ENCODE measurements around the gene CLPTM1. TPM values are rescaled to one million over a fixed set of nuclear protein-coding genes. Genes with fewer than 3 reads are reported as not detected.
A peak's percentile ranks its signal among the peaks of the same experiment; 100 is the strongest.
"Not testable (repeated sequence)": the region's sequence is repeated elsewhere in the genome, so short reads cannot be mapped to it uniquely, and the experiment has no call there.

CLPTM1 gene
- total and polyA plus RNA-seq, 2 experiments from 2014 or later = 59.6 to 71.4 TPM

DNA sequence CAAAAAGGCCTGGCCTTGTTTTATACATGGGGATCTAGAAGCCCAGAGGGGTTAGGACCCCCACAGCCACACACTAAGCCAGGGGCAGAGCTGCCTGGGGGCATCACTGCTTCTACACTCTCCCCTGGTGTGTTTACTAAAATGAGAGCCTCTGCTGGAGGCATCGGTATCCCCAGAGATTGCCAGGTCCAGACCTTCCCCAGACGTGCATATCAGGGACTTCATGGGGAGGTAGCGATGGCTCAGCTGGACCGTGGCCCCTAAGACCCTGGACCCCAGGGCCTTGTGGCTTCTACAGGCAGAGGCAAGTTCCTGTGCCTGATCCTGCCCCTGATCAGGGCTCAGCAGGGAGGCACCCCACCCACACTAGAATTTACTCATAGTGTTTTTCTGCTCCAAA, 13.5 kb downstream of the CLPTM1 start:
- no peaks in the 10 kb centered on the region for H3K9me3 ChIP-seq (ENCODE audit: low read depth)
- DNase-seq (ENCODE audit: low read depth in 1 of 2, low spot score in 1 of 2) = no peak
- H3K4me1 ChIP-seq (ENCODE audit: low read depth) = no peaks in the 10 kb centered on the region
- peaks cover 17% of the 10 kb centered on the region for H3K36me3 ChIP-seq
- no peak overlapping the region for H3K27ac ChIP-seq
- TF ChIP-seq CTCF (IDR thresholded peaks at IDR 0.05; ENCODE audit: low read depth, low read length) = no peak
- H3K27me3 ChIP-seq = no peaks in the 10 kb centered on the region
- H3K4me3 ChIP-seq = no peak overlapping the region

- H3K4me3 ChIP-seq = no peak overlapping the region
- no peaks in the 10 kb centered on the region for H3K27me3 ChIP-seq
- H3K36me3 ChIP-seq = peaks cover 20% of the 10 kb centered on the region
- no peaks in the 10 kb centered on the region for H3K9me3 ChIP-seq (ENCODE audit: low read depth)
- H3K4me1 ChIP-seq (ENCODE audit: low read depth) = no peaks in the 10 kb centered on the region
- no peak for DNase-seq (ENCODE audit: low read depth in 1 of 2, low spot score in 1 of 2)
- no peak overlapping the region for H3K27ac ChIP-seq
- TF ChIP-seq CTCF (IDR thresholded peaks at IDR 0.05; ENCODE audit: low read depth, low read length) = no peak
These were observed 14.3 kb downstream of the CLPTM1 start for GRCh38 chr19:44969437-44969836.

DNA sequence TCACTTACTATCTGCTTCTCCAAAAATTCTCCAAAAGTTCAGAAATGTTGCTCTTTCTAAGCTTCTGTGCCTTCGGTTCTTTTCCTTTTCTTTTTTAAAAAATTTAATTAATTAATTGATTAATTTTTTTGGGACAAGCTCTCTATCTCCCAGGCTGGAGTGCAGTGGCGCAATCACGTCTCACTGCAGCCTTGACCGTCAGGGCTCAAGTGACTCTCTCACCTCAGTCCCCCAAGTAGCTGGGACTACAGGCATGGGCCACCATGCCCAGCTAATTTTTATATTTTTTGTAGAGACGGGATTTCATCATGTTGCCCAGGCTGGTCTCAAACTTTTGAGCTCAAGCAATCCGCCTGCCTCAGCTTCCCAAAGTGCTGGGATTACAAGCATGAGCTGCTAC, 16.3 kb downstream of the CLPTM1 start:
- not testable (repeated sequence) for H3K27me3 ChIP-seq; H3K9me3 ChIP-seq (ENCODE audit: low read depth); H3K4me3 ChIP-seq; DNase-seq (ENCODE audit: low read depth in 1 of 2, low spot score in 1 of 2); H3K4me1 ChIP-seq (ENCODE audit: low read depth); H3K27ac ChIP-seq
- peaks cover 29% of the 10 kb centered on the region for H3K36me3 ChIP-seq

DNA sequence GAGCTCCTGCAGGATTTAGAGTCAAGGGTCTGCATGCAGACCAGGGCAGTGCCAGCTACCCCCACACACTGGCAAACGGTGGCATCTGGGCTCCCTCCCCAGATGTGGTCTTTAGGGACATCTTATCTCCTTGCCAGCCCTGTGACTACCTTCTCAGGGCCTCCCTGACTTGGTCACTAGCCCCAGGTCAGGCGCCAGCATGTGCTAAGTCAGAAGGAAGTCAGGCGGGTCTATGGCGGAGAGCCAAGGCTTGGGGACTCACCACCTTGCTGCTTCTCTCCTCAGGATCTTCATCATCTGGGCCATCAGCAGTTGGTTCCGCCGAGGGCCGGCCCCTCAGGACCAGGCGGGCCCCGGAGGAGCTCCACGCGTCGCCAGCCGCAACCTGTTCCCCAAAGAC, 17.6 kb downstream of the CLPTM1 start:
- Histone ChIP-seq H3K27ac (no peak overlapping the region), H3K27me3 (no peaks in the 10 kb centered on the region), H3K4me3 (no peak overlapping the region), H3K9me3 (ENCODE audit: low read depth) (no peaks in the 10 kb centered on the region), H3K4me1 (ENCODE audit: low read depth) (no peaks in the 10 kb centered on the region), H3K36me3 (peaks cover 41% of the 10 kb centered on the region)
- no peak for TF ChIP-seq CTCF (IDR thresholded peaks at IDR 0.05; ENCODE audit: low read depth, low read length)
- DNase-seq (ENCODE audit: low read depth in 1 of 2, low spot score in 1 of 2) = no peak

DNA sequence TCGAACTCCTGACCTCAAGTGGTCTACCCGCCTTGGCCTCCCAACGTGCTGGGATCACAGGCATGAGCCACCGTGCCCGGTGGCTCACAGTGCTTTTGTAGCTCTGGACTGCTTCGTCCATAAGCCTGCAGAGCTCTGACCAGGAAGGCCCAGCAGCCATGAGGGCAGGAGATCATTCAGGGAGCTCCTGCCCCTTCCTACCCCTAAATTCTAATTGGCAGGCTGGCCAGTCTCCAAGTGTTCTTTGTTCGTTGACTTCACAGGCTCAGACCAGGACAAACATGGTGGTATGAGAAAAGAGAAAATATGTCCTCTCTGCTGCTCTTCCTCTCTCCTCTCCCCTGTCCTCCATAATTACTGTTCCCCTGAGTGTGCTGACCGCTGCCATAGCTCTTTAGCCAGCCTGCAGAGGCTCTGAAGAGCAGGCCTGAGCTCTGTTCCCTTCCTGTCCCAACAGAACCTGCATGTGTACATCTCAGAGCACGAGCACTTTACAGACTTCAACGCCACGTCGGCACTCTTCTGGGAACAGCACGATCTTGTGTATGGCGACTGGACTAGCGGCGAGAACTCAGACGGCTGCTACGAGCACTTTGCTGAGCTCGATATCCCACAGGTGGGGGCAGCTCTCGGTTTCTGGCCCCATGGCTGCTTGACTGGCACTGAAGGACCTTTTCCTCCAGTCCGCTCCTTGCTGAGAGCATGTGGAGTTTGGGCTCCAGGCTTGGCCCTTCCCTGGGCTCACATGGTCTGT, 19.0 kb downstream of the CLPTM1 start:
- Histone ChIP-seq H3K4me3 (no peak overlapping the region), H3K9me3 (ENCODE audit: low read depth) (no peaks in the 10 kb centered on the region), H3K4me1 (ENCODE audit: low read depth) (no peaks in the 10 kb centered on the region), H3K27ac (peak overlapping the region; percentile 39), H3K27me3 (no peaks in the 10 kb centered on the region), H3K36me3 (peaks cover 43% of the 10 kb centered on the region)
- TF ChIP-seq CTCF (IDR thresholded peaks at IDR 0.05; ENCODE audit: low read depth, low read length) = no peak
- DNase-seq (ENCODE audit: low read depth in 1 of 2, low spot score in 1 of 2) = no peak

DNA sequence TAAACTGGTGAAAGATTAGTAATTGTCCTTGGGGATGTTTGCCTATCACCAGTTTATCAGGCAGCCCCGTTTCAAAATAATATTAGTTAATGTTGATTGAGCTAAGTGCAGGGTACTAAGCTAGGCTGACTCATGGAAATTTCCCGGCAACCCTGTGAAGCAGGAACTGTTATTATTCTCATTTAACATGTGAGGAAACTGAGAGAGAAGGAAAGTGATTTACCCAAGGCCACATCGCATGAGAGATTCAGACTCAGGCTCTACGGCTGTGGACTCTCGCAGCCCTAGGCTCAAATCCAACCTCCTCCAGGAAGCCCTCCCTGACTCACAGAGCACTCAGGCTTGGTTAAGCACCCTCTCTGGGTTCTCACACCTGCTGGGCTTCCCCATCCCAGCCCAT, 19.7 kb downstream of the CLPTM1 start:
- Histone ChIP-seq H3K27me3 (no peaks in the 10 kb centered on the region), H3K4me1 (ENCODE audit: low read depth) (no peaks in the 10 kb centered on the region), H3K27ac (no peak overlapping the region), H3K36me3 (peaks cover 47% of the 10 kb centered on the region), H3K9me3 (ENCODE audit: low read depth) (no peaks in the 10 kb centered on the region), H3K4me3 (no peak overlapping the region)
- TF ChIP-seq CTCF (IDR thresholded peaks at IDR 0.05; ENCODE audit: low read depth, low read length) = no peak
- DNase-seq (ENCODE audit: low read depth in 1 of 2, low spot score in 1 of 2) = no peak
